Activated CD4-positive, alpha-beta T cell treated with anti-CD3 and anti-CD28 coated beads, Interleukin-2, amount 50 U/mL, for 4 hours (primary cell): ENCODE results near the gene NIPSNAP2.
"Not testable (repeated sequence)": the region's sequence is repeated elsewhere in the genome, so short reads cannot be mapped to it uniquely, and the experiment has no call there.

Experiments used
- DNase-seq, 2 experiments: peaks; one replicate each; pipeline ENCODE4 v3.0.0-alpha.2; 2020

The NIPSNAP2 gene

DNA sequence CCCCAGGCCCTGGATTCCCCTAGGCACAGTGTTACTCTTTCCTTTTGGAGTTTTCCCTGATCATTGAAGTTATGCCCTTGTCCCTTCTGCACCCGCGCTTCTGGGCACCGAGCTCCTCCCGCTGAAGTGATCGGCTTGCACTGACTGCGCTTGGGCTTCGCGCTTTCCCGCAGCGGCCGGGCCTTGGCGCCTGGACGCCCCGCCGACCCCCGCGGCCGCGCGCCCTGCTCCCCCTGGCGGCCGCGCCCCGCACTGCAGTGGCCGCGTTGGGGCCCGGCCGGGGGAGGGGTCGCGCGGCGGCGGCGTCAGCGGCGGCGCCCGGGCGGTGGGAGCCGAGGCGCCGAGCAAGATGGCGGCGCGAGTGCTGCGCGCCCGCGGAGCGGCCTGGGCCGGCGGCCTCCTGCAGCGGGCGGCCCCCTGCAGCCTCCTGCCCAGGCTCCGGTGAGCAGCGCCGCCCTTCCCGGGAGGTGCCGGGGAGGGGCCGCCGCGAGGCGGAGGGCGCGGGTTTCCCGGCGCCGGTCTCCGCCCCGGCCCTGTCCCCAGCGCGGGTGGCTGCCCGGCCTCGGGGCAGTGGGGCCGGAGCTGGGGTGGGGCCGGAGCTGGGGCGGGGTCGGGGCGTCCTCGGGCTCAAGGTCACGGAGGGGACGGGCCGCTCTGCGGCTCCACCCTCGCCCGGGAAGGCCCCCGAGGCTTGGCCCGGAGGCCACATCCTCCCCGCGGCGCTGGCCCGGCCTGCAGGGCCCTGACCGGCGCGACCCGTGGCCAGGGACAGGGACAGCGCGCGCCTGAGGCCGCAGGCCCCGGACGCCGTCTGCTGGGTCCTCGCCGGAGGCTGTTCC lies at the start of gene NIPSNAP2:
TSS of gene NIPSNAP2 (plus strand) at position 325 of the 839 bp plus-strand sequence. CDS start at position 350, 25 bp downstream.
- DNase-seq: peak; percentile 29 to 30

DNA sequence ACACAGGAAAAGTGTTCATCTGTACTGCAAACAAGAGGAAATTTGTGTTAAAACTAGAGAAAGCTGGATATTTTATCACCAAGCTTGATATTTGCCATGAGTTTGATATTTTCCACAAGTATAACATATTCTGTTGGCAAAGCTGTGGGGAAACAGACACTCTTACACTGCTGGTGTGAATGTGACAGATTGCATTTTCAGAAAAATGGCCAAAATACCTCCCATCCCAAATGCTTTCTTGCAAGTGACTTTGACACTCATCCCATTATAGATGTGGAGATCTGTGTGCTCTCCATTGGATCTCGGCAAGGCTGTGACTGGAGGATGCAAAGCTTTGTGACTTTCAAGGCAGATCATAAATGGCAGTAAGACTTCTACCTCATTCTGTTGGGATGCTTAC lies 46.6 kb upstream of the NIPSNAP2 start:
- no peak for DNase-seq

DNA sequence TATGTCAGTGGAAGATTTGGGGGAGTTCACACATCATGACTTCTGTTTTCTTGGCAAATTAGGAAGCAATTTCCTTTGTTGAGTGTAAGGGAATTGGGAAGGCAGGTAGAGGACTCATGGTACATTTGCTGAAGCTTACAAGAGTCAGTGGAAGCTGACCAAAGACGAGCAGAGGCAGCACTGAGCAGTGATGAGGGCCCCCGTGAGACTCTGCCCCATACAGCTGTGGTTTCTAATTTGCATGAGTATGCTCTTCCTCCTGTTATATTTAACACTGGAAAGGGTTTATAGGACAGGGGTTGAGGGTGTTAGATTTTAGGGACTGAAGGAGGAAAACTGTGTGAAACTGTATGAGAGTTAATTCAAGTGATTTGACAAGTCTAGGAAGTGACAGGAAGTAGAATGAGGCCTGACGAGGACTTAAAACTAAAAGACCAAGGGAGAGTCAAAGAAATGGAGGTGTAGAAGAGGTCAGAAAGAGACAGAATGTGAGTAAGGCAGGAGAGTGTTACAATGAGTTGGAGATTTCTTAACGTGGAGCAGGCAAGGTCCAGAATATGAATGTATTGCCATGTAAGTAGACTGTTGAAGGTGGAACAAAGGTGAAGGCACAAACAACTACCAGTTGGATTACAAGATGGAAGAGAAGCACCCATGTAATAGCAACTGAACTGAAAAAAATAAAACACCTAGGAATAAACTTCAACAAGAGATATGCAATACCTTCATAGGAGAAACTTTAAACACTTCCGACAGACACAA lies 36.2 kb upstream of the NIPSNAP2 start:
- DNase-seq: no peak

DNA sequence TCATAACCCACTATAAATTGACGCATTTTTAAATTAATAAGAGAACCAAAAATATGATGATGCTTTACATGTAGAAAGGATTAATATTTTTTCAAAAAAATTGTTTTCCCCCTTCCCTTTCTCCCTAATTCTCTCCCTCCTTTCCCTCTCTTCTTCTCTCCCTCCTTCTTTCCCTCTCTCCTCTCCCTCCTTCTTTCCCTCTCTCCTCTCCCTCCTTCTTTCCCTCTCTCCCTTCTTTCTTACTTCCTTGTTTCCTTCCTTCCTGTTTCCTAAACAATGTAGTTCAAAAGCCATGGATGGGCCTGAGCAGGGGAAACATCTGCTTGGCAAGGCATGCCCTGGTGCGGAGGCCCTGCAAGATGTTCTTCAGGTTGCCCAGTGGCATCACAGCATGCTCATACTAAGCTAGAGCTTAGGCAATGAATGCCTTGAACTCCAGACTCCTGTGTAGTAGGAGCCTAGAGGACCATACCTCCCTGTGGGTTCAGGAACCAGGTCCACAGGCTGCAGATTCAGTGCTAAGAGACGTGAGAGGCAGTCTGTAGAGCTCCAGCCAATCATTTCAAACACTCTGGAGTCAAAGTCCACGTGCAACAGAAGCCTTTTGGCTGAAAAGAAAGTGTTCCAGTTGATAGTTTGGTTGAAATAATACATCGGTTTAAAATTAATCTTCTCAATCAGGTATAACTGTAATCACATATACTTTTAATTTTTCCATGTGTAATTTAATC lies 32.8 kb upstream of the NIPSNAP2 start:
- no peak for DNase-seq

DNA sequence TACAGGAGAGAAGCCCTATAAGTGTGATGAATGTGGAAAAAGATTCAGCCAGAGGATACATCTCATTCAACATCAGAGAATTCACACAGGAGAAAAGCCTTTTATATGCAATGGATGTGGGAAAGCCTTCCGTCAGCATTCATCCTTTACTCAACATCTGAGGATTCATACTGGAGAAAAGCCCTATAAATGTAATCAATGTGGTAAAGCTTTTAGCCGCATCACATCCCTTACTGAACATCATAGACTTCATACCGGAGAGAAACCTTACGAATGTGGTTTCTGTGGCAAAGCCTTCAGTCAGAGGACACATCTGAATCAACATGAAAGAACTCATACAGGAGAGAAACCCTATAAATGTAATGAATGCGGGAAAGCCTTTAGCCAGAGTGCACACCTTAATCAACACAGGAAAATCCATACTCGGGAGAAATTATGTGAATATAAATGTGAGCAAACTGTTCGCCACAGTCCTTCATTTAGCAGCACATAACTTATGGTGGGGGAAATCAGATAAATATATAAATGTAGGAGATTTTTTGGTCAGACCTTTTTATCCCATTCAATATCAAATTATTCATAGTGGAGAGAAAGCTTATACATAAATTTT lies 24.8 kb upstream of the NIPSNAP2 start:
- no peak for DNase-seq

DNA sequence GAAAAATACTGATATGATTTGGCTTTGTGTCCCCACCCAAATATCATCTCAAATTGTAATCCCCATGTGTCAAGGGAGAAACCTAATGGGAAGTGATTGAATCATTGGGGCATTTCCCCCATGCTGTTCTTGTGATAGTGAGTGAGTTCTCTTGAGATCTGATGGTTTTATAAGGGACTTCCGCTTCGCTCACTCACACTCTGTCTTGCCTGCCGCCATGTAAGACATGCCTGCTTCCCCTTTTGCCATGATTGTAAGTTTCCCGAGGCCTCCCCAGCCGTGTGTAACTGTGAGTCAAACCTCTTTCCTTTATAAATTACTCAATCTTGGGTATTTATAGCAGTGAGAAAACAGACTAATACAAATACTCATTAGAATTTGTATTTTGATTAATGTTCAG lies 17.8 kb upstream of the NIPSNAP2 start:
- no peak for DNase-seq

DNA sequence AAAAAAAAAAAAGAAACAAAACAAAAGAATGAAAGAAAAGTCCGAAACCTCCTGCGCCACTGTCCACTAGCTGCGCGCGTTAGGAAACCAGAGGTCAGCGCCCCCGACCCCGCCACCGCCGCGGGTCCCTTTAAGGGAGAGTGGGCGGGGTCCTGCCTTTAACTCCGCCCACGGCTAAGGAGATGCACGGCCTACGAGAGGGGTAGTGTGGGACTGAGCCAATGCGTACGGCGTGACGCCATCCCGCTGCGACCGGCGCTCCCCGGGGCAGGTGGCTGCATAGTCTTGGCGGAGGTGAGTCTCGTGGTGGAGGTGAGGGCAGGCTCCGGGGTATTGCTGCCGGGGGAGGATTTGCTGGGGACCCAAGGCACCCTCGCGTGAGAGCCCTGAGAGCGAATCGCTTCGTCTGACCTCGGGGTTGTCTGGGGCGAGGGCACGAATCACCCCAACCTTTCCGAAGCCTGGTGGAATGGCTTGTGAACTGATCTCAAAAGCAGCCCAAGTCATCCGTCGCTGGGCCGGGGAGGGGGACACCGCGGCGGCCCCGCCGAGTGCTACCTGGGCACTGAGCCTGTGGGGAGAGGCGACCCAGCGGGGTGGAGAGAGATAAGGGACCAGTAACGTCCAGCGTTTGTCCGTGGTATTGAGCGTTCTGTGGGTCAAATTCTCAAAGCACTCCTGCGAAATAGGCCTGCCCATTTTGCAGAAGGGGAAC lies 12.6 kb upstream of the NIPSNAP2 start, which contains the start of gene MRPS17:
TSS of gene MRPS17 (plus strand) at position 241 of the 715 bp plus-strand sequence. CDS start 1,319 bp downstream, outside the sequence.
- peak; percentile 90 to 91 for DNase-seq

DNA sequence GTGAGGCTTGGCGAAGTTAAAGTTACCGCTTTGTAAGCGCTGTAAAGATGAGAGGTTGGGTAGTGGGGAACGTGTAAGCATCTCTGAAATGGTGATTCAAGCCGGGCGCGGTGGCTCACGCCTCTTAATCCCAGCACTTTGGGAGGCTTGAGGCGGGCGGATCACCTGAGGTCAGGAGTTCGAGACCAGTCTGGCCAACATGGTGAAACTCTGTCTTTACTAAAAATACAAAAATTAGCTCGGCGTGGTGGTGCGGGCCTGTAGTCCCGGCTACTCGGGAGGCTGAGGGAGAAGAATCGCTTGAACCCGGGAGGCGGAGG lies 12.1 kb upstream of the NIPSNAP2 start:
- not testable (repeated sequence) for DNase-seq

DNA sequence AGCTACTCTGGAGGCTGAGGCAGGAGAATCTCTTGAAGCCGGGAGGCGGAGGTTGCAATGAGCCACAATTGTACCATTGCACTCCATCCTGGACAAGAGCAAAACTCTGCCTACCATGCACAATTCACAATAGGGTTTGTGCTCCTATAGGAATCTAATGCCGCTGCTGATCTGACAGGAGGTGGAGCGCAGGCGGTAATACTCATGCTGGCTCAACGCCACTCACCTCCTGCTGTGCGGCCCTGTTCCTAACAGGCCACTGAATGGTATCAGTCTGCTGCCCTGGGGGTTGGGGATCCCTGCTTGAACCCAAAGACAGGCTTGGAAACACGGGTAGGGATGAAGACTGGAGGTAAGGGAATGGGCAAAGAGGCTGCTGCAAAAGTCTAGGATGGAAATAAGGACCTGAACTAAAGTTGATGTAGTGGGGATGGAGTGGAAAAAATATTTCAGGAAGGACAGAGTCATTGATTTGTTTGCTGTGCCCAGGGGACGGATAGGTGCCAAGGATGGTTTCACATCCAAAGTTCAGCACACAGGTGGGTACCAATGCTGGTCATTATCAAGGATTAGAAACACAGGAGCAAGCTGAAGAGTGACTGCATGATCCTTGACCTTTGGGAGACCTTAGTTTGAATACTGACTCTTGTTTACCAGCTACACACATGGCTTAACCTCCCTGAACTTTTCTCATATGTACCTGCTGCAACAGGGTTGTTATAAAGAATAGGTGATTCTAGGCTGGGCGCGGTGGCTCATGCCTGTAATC lies 10.5 kb upstream of the NIPSNAP2 start:
- no peak for DNase-seq

DNA sequence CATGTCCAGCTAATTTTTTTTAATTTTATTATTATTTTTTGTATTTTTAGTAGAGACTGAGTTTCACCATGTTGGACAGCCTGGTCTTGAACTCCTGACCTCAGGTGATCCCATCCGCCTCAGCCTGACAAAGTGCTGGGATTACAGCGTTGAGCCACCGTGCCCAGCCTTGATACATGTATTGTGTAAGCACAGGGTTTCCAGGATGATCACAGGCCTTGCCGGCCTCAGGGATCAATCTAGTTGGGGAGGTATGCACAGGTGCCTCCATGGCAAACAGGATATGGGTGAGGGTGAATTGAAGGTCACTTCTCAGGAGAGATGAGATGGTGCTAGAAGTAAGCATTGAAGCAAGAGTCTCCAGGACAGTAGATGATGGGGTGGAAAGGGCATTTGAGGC lies 7.2 kb upstream of the NIPSNAP2 start:
- DNase-seq: no peak

DNA sequence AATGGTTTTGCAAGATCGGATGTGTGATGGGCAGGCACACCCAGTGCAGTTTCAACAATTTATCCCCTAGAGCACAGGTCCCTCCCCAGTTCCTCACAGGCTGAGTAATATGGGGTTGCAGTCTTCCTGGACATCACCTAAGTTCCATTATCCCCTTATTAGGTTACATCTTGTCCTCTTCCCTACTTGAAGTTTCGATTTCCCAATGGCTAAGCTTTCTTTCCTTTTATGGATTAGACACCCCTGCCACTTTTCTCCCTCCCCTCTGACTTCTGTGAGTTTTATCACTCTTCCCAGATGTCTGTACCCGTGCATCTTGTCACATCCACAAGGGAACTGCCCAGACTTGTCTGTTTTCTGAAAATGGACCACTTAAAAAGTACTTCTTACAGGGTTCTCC lies 2.4 kb upstream of the NIPSNAP2 start:
- DNase-seq: no peak

DNA sequence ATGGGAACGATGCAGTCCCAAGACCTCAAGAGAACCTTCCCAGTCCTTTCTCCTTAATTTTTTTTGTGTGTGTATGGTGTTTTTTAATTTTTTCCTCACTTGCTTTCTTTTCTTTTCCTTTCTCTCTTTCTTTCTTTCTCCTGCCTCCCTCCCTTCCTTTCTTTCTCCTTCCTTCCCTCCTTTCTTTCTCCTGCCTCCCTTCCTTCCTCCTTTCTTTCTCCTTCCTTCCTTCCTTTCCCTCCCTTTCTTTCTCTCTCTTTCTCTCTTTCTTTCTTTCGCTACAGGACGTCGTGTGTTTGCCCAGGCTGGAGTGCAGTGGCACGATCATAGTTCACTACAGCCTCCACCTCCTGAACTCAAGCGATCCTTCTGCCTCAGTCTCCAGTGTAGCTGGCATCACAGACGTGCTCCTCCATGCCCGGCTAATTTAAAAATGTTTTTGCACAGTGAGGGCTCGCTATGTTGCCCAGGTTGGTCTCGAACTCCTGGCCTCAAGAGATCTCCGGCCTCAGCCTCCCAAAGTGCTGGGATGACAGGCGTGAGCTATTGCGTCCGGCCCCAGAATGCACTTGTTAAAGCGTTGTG lies 709 bp upstream of the NIPSNAP2 start:
- DNase-seq: no peak

DNA sequence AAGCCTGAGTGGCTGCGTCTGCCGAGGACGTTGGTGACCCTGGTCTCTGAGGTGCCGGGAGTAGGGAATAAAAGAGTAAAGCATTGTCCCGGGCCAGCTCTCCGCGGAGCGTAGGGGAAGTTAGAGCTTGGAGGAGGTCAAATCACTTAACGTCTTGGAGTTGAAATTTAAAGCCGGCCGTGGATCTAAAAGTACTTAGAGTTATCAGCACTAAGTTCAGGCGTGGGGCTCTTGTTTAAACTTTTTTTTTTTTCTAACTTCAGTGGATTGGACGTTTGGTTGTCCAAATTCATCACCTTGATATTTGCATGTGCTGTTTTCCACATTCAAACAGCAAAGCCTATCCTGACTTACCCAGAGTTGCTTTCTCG lies 700 bp downstream of the NIPSNAP2 start:
- no peak for DNase-seq

DNA sequence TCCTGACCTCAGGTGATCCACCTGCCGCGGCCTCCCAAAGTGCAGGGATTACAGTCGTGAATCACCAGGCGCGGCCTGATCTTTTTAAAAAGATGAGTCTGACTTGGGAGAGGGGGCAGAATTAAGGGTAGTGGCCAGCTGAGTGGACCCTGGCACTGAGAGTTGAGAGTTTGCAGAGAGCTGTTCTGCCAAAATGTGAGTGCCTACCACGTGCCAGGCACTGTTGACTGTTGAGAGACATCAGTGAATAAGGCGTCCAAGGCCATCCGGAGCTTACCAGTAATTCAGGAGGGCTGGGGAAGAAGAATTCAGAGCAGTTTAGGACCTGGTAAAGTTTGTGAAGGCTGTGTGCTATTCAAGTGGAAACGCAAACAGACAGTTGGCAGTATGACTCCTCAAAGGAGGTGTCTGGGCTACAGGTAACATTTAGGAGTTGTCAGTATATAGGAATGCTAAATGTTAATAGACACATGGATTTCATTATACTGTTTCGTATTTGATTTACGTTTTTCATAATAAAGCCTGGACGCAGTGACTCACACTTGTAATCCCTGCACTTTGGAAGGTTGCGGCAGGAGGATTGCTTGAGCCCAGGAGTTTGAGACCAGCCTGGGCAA lies 1.5 kb downstream of the NIPSNAP2 start:
- no peak for DNase-seq

DNA sequence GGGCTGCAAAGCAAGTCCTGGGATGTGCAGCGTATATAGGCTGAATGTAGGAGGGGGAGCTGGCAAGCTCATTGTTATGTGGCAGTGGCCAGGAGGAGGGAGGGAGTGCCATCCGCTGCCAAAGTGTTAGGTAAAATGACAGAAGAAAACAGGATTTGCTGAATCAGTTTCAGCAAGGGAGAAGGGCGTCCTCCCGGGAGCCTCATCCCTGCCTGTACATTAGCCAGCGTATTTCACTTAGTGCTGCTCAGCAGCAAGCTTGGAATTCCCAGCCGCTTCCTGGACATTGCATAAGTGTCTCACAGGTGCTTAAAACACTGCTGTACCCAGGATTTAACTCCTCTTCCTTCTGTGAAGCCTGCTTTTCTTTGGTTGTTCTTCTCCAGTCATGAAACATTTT lies 2.5 kb downstream of the NIPSNAP2 start:
- no peak for DNase-seq

DNA sequence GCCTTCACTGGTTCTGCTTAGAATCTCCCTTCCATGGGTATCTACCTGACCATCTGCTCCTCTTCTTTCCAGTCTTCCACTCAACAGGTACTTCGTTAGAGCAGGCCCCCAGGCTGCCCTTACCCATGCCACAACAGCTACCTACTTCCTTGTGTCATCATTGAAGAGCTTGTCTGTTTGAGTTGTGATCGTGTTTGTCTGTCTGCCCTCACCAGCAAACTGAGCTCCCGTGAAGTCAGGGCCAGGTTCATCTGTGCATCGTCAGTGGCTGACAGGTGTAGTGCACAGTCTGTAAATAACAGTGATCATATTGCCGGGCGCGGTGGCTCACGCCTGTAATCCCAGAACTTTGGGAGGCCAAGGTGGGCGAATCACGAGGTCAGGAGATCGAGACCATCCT lies 5.0 kb downstream of the NIPSNAP2 start:
- no peak for DNase-seq

DNA sequence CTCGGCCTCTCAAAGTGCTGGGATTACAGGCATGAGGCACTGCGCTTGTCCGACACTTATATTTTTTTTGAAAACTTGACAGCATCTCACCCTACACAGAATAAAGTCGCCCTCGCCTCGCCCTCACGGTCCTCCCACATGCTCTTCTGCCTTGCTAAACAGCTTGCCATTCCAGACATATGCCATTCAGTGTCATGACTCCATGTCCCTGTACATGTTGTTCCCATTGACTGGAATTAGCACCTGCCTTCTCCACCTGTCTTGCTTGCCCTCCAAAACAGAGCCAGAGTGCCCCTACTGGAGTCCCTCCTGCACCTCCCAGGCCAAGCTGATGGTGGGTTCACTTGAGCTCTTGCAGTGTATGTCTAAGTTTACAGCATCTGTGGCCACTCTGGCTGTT lies 6.2 kb downstream of the NIPSNAP2 start:
- no peak for DNase-seq

DNA sequence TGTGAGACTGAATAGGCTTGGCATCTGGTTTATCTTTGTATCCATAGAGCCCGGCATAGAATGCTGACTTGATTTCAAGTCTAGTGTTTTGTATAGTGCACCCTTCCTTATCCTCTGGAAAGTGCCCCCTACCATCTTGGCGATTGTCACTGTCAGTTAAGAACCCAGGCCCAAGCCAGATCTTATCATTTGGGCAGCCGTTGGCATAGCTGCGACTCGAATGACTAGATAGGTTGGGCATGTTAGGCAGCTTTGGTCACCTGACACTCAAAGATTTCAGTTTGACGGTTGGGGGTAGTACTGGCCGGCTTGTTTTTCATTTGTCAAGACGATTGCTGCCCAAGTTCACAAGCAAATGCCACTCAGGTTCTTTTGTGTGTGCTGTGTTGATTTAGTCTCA lies 6.6 kb downstream of the NIPSNAP2 start:
- DNase-seq: no peak

DNA sequence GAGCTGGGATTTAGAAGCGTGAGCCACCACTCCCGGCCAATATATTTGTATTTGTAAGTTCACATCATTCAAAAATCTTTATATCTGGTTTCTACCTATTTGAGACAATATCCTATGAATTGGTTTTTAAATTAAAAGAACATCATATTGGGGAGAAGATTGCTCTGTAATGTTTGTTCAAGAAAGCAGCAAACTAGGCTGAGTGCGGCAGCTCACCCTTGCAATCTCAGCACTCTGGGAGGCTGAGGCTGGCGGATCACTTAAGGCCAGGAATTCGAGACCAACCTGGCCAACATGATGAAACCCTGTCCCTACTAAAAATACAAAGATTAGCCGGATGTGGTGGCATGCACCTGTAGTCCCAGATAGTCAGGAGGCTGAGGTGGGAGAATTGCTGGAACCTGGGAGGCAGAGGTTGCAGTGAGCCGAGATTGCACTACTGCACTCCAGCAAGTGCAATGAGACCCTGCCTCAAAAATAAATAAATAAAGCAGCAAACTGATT lies 9.4 kb downstream of the NIPSNAP2 start:
- DNase-seq: no peak

DNA sequence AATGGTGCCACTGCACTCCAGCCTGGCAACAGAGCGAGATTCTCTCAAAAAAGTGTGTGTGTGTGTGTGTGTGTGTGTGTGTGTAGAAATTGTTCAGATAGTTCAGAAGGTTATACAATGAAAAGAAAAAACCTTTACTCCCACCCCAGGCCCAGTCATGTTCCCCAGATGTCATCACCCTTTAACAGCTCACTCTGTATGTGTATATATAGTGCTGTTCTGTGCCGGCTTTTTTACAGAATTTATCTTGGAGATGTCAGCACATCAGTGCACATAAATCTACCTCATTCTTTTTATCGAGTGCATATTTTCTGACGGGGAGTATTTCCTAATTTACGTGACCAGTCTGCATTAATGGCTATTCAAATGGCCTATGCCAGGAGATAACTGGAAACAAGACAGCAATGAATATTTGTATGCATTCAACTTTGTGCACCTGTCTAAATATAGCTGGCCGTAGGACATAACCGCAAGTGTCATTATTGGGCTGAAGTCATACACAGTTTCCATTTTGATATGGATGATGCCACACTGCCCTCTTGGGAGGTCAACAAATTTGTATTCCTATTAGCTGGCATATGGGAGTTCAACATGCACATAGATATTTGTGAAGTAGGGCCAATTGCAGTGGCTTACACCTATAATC lies 11.7 kb downstream of the NIPSNAP2 start:
- DNase-seq: no peak
